ENCODE results near the gene BMP6.

DNA sequence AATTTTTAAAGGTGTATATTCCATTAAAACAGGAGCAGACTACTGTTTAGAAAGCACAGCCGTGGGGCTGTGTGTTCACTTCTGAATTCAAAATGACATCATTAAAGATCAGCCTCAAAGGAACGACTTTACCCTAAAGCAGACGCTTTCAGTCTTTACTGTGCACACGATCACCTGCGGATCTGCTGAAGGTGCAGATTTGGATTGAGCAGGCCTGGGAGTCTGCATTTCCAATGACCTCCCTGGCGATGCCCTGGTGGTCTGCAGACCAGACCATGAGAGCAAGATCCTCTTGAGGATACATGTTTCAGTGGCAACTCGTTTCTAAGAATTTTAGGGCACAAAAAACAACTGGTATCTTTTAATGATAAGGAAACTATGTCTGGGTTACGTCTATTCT is 157.5 kb downstream of the BMP6 start:
- no peak for TF ChIP-seq POLR2AphosphoS5 (IDR thresholded peaks at IDR 0.05; ENCODE audit: insufficient read depth in 1 of 2, low read depth in 1 of 2)
- TF ChIP-seq POLR2A (IDR thresholded peaks at IDR 0.05): no peak

All from vagina (tissue), 2 donors.